ENCODE measurements around the gene NBL1.

NBL1 gene

DNA sequence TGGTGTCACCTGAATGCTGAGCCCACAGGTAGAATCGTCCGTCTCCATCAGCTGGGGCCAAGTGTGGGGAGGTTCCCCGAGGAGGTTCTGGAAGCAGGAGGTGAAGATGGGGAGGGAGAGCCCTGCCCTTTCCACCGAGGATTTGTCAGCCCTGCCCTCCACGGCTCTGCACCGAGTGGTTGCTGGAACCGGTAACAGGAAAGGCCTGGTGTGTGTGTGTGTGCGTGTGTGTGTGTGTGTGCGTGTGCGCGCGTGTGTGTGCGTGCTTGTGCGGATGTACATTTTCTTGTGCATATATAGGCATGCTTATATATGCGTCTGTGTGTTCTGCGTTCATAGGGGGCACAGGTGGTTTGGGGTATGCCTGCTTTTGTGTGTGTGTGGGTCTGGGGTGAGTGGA, 3.5 kb downstream of the NBL1 start:
- peak; percentile 37 for DNase-seq

DNA sequence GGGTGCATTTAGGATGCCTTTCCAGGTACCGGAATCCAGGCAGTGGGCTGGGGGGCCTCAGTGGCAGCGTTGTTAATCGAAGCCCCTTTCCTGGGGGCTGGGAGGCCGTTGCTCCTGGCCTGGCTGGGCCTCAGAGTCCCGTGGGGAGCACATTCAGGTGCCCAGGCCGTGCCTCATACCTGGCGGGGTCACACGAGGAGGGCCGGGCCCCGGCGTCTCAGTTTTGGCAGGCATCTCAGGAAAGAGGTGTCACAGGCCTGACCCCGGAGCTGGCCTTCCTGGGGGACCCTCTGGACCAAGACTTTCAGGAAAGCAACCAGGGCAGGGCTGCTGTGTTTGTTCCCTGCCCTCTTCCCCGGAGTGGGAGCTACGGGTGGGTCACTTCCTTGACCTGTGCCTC, 4.1 kb downstream of the NBL1 start:
- DNase-seq, result no peak

DNA sequence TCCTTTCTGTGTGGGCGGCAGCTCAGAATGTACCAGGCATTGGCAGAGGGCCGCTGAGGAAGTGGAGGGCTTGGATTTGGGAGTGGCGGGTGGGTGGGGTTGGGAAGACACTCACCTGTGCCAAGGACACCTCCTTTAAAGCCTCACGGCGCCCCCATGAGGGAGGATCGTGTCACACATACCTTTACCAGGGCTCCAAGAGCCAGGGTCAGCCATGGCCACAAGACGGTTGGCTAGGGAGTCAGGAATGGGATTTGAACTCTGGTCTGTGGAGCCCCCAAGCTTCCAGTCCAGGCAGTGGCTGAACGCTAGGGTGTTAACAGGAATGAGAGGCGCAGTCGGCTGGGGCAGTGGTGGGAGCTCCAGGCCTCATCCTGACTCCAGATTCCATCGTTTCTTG, 4.6 kb downstream of the NBL1 start:
- DNase-seq, result no peak

DNA sequence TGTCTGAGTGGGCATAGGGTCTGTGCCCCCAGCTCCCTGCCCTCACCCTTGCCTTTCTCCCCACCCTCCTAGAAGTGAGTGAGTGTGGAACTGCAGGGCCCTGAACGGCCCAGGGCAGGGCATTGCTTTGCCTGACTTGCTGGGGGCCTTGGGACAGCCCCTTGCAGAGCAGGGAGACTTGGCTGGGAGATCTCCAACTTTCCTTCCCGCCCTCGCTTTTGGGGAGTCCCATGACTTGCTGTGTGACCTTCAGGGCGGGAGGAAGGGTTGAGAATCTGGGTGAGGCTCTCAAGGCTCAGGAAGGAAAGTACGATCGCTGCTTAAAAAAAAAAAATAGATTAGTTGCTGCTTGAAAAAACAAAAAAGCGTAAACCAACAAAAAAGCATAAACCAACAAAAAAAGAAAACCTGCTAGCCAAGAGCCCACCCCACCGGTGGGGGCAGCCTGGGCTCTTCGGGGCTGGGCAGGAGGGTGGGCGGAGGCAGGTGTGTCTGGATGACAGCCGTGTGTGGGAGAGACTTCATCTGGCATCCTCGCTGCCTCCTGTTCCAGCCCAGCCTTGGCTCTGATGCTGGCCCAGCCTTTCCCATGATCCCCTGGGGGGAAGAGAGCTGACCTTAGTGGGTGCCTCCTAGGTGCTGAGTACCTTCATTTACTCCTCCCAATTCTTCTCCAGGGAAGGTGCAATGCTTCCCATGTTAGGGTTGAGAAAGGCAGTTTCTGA, 6.5 kb downstream of the NBL1 start:
- DNase-seq, result no peak

DNA sequence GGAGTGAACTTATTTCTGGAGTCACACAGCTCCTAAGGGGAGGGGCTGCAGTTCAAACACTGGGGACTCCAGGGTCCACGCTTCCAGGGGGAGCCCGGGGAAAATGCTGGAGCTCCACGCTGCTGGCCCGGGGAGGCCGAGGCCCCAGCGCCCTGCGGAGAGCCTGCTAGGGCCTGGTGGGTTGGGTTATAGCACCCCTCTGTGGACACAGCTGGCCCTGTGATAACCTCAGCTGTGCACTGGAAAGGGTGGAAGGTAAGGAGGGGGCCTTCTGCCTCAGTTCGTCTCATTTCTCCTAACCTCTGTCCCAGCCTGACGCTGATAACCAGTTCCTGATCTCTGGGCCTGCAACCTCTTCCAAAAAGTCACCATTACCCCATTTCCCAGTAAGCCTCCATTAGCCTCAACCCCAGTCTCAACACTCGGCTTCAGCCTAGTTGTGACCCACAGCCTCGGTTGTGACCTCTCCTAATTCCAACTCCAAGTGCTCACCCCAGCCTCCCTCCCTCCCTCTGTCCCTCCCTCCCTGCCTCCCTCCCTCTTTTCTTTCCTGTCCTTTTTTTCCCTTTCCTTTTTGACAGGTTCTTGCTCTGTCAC, 7.1 kb downstream of the NBL1 start:
- peak; percentile 62 for DNase-seq

DNA sequence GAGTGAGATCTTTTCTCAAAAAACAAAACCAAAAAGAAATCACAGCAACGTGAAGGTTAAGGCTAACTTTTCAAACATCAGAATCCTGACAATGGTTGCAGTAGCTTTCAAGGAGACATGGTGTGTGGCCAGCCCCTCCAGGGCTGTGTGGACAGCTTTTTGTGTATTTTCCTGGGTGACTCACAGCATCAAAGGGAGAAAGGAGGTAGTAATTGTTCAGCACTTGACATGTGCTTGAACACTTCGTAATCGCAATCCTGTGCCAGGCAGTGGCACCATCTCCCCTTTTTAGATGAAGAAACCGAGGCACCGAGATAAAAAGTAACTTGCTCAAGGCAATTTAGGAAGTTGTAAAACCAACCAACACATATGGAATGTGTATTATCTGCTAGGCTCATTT, 10.3 kb downstream of the NBL1 start:
- DNase-seq, result no peak

DNA sequence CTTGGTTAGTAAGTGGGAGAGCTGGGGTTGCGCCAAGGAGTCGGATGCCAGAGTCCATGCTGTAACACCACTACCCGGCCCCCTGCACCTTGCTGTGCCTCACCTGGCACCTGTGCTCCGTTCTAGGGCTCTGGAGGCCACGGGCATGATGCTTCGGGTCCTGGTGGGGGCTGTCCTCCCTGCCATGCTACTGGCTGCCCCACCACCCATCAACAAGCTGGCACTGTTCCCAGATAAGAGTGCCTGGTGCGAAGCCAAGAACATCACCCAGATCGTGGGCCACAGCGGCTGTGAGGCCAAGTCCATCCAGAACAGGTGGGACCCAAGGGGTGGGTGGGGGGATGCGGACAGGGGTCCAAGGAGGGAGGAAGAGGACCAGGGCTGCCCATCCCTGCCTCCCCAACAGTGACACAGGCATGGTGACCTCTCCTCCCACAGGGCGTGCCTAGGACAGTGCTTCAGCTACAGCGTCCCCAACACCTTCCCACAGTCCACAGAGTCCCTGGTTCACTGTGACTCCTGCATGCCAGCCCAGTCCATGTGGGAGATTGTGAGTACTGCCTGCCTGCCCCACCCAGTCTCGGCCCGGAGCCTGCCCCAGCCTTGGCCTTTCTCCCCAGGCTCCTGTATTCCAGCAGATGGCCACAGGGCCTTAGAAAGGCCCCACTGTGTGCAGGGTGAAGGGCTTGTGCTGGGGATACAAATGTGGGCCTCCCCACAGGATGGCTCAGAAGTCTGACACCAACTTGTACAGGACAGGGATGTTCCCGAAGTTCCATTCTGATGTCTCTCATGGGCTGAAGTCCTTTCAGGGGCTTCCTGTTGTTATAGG, 11.0 kb downstream of the NBL1 start:
- no peak for DNase-seq

DNA sequence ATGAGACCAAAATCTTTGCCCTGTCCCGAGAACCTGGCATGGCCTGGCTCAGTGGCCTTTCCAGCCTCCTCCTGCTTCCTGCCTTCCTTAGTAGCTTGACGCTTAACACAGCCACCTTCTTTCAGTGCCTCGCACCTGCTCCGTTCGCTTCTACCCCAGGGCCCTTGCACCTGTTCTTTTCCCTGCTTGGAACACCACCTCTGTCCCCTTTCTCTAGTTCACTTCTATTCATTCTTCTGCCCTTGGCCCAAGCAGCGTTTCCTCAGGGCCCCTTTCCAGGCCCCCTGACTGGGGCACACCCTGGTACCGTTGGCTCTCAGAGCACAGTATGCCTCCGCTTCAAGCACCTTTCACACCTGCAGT, 11.6 kb downstream of the NBL1 start:
- no peak for DNase-seq

DNA sequence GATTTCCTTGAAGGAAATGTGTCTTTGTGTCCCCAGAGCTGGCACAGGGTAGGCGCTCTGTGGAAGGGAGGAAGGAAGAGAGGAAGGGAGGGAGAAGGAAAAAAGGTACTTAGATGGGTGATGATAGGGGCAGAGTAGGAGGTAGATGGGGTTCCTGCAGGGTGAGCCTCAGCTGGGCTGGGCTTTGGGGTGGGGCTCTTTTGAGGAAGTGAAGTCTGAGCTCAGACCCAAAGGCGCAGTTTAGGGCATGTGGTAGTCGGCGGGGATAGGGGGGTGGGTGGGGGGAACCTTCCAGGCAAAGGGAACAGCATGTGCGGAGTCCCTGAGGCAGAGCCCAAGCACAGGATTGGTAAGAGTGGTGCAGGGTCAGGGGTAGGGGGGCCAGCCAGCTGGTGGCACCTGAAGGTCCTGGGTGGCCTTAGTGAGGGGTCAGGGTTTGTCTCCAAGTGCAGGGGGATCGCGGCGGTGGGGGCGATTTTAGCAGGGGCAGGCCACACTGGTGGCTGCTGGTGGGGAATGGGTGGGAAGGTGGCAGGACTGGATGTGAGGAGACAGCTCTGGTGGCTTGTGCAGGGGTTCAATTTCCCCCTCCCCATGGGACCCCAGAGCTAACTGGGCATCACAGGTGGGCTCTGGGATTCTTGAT, 12.1 kb downstream of the NBL1 start:
- DNase-seq, result no peak

DNA sequence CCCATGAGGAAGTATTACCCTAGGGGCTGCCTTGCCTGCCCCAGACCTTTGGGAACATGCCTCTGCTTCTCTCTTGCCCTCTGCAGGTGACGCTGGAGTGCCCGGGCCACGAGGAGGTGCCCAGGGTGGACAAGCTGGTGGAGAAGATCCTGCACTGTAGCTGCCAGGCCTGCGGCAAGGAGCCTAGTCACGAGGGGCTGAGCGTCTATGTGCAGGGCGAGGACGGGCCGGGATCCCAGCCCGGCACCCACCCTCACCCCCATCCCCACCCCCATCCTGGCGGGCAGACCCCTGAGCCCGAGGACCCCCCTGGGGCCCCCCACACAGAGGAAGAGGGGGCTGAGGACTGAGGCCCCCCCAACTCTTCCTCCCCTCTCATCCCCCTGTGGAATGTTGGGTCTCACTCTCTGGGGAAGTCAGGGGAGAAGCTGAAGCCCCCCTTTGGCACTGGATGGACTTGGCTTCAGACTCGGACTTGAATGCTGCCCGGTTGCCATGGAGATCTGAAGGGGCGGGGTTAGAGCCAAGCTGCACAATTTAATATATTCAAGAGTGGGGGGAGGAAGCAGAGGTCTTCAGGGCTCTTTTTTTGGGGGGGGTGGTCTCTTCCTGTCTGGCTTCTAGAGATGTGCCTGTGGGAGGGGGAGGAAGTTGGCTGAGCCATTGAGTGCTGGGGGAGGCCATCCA, 12.8 kb downstream of the NBL1 start:
- no peak for DNase-seq

DNA sequence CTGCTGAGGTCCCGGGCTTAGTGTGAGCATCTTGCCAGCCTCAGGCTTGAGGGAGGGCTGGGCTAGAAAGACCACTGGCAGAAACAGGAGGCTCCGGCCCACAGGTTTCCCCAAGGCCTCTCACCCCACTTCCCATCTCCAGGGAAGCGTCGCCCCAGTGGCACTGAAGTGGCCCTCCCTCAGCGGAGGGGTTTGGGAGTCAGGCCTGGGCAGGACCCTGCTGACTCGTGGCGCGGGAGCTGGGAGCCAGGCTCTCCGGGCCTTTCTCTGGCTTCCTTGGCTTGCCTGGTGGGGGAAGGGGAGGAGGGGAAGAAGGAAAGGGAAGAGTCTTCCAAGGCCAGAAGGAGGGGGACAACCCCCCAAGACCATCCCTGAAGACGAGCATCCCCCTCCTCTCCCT, 13.4 kb downstream of the NBL1 start:
- DNase-seq, result no peak

DNA sequence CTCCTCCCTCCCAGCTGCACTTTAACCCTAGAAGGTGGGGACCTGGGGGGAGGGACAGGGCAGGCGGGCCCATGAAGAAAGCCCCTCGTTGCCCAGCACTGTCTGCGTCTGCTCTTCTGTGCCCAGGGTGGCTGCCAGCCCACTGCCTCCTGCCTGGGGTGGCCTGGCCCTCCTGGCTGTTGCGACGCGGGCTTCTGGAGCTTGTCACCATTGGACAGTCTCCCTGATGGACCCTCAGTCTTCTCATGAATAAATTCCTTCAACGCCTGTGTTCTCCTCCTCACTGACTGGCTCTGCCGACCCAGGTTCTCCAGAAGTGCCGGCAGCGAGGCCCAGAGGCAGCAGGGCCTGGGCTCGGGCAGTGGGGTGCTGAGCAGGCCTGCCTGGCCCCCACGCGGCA, 14.1 kb downstream of the NBL1 start:
- DNase-seq, result no peak

DNA sequence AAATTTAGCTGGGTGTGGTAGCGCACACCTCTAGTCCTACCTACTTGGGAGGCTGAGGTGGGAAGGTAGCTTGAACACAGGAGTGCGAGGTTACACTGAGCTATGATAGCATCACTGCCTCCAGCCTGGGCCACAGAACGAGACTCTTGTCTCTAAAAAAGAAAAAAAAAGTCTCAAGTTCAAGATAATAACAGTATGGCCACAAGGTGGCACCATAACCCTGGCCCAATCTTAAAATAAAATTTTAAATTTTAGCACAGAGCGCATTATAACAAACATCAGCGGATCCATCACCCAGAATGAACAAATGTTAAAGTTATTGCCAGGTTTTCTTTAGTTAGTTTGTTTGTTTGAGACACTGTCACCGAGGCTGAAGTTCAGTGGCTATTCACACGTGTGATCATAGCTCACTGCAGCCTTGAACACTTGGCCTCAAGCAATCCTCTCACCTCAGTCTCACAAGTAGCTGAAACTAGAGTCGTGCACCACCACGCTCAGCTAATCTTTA, 17.7 kb downstream of the NBL1 start:
- DNase-seq, result peak; percentile 43

DNA sequence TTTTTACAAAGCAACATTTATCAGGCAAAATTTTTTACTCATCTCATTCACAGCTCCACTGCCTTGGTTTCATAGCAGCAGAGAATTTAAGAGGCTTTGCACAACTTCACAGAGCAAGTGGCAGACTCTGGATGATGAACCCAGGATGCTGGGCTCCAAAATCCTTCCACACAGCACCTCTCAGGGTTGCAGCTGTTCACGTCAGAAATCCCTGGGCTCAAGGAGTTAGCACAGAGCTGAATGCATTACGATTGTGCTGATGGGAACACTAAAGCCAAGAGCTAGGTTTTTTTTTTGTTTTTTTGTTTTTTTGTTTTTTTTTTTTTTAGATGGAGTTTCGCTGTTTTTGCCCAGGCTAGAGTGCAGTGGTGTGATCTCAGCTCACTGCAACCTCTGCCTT, 18.2 kb downstream of the NBL1 start:
- no peak for DNase-seq

DNA sequence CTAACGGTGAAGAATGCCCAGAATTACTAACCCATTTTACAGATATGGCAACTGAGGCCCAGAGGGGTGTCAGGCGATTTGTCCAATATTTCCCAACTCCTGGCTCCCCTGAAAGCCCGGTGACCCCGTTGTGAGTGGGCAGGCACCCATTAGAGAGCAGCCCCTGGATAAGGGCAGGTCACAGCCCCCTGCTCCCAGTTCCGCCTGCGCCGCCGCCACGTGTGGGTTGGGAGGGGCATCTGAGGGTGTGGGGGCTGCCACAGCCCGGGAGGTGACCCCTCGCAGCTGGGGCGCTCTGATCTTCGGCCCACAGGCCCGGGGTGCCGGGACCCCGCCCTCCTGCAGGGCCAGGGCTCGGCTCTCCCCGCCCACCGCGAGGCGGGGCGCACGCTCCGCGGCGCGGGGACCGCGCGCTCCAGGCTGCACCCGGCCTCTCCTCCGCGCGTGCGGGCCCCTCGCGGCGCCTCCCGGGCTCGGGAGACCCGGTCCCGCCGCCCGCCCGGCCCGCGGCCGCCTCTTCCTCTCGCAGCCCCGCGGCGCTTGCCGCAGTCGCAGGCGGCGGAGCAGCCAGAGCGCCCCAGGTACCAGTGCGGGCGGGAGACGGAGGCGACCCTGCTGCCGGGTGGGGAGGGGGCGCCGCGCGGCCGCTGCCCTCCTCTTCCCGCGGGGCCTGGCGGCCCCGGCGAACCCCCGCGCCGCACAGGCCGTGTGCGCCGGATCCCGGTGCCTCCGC, 20.5 kb downstream of the NBL1 start, which contains the start of gene HTR6:
Gene HTR6 (plus strand): TSS at position 423 of the 733 bp plus-strand sequence. CDS start 879 bp downstream, outside the sequence.
- DNase-seq, result peak; percentile 60

DNA sequence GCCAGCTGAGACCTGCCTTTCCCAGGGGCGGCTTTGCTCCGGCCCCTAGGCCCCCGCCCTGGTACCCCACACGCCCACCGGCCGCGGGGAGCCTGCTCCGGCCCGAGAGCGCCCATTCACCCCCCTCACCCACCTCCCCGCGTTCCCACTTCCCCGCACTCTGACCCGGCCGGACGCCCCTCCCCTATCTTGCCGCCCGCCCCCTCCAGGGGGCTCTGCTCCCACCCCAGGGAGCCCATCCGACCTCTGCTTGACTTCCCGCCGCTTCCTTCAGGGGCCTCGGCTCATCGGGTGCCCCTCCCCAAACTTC, 21.0 kb downstream of the NBL1 start:
- no peak for DNase-seq

DNA sequence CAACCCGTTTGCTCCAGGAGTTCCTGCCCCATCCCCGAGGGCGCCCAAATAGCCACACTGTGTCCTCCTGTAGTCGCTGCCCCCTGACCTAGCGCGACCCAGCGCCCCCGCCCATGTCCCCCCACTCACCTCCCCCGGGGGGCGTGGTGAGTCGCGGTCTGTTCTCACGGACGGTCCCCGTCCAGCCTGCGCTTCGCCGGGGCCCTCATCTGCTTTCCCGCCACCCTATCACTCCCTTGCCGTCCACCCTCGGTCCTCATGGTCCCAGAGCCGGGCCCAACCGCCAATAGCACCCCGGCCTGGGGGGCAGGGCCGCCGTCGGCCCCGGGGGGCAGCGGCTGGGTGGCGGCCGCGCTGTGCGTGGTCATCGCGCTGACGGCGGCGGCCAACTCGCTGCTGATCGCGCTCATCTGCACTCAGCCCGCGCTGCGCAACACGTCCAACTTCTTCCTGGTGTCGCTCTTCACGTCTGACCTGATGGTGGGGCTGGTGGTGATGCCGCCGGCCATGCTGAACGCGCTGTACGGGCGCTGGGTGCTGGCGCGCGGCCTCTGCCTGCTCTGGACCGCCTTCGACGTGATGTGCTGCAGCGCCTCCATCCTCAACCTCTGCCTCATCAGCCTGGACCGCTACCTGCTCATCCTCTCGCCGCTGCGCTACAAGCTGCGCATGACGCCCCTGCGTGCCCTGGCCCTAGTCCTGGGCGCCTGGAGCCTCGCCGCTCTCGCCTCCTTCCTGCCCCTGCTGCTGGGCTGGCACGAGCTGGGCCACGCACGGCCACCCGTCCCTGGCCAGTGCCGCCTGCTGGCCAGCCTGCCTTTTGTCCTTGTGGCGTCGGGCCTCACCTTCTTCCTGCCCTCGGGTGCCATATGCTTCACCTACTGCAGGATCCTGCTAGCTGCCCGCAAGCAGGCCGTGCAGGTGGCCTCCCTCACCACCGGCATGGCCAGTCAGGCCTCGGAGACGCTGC, 21.7 kb downstream of the NBL1 start:
- peak; percentile 35 for DNase-seq

DNA sequence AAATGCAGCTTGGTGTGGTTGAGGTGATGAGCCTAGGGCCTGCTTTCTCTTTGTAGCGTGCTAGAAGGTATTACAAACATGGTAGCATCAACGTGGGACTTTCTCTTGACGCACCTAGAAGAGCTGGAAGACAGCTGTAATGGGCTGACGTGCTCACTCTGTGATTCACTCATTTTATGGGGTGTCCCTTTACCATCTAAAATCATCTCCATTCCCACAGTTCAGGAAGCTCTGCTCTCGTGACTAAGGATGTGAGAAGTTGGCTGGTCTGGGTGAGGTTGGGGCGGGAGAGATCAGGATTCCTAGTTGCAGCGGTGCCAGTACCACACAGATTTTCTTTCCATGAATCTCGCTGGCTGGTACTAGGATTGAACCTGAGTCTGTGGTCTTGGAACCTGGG, 24.8 kb downstream of the NBL1 start:
- DNase-seq, result no peak

DNA sequence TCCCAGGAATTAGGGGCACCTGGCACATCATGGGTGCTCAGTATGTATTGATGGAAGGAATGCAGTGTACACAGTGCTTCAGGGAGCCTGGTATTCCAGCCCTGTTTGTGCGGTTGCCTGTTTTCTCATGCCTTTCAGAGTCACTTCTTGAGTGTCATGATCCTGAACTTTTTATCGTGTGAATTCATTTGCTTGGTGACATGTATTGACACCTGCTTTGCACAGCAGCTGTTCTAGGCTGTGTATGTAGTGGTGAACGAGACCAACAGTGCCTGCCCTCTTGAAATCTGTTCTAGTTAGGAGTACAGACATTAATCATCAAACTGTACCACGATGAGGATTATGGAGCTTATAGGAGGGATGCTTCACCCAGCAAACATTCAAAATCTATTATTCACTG, 26.7 kb downstream of the NBL1 start:
- no peak for DNase-seq

DNA sequence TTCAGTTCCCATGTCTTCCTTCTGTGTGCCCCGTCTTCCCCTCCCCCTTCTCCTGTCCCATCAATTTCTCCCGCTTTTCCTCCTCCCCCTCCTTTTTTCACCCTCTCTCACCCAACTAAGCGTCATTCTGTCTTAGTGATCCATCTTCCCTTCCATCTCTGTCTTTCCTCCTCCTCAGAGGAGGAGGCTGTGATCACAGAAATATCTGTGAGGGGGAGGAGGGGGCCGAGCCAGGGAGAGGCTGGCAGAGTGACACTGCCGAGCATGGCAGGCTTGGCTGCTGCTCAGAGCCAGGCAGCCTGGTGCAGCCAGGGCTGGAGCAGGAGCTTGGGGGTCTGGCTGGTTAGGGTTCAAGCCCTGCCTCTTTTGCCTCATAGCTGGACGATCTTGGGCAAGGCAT, 28.1 kb downstream of the NBL1 start:
- DNase-seq, result no peak

DNA sequence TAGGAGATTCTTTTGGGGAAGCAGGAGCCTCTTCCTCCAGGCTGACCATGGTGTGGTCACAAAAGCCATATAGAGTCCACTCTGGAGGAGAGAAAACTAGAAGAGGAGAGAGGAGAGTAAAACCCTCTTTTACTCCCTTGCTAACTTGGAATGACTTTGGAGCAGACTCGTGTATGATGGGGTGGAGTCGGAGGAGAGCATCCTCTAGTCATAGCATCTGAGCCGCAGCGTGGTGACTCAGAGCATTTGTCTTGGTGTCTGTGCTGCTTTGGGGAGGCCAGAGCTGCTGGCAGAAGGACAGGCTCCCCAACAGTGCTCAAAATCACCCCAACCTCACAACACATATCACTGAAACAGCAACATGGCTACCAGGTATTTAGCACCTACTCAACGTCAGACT, 31.7 kb downstream of the NBL1 start:
- DNase-seq, result no peak

Measured in activated T-cell treated with anti-CD3 and anti-CD28 coated beads, Interleukin-2, amount 50 U/mL, for 1 hour (primary cell).